Fibroblast of lung (primary cell): Measurements from ENCODE around the gene LORICRIN. TPM values are rescaled to one million over a fixed set of nuclear protein-coding genes. Genes with fewer than 3 reads are reported as not detected.
A peak's percentile ranks its signal among the peaks of the same experiment; 100 is the strongest.

Experiments
- DNase-seq, 2 donors: peaks; one replicate each; pipeline versions ENCODE4 v3.0.0 to v3.0.0-alpha.2; 2010; ENCODE audit warnings: low read depth in 2 of 2
- H2AFZ ChIP-seq: 2 replicates; pipeline ENCODE4 v1.5.1; 2012; ENCODE audit warnings: low read length, control low read depth, inconsistent platforms
- H3K27ac ChIP-seq: 2 replicates; pipeline ENCODE4 v1.5.1; 2011; ENCODE audit warnings: low read length, control low read depth; ENCODE audit not compliant: insufficient read depth
- H3K27me3 ChIP-seq: 2 replicates; pipeline ENCODE4 v1.5.1; 2011; ENCODE audit warnings: mild to moderate bottlenecking, low read length; ENCODE audit not compliant: control insufficient read depth, insufficient read depth
- H3K36me3 ChIP-seq: 2 replicates; pipeline ENCODE4 v1.5.1; 2011; ENCODE audit warnings: low read length; ENCODE audit not compliant: control insufficient read depth, insufficient read depth
- H3K4me1 ChIP-seq: 2 replicates; pipeline ENCODE4 v1.5.1; 2011; ENCODE audit warnings: low read length; ENCODE audit not compliant: control insufficient read depth, insufficient read depth; ENCODE audit errors: extremely low read depth
- H3K4me2 ChIP-seq: 2 replicates; pipeline ENCODE4 v1.5.1; 2011; ENCODE audit warnings: low read length, control low read depth; ENCODE audit not compliant: insufficient read depth; ENCODE audit errors: extremely low read depth
- H3K4me3 ChIP-seq, 4 experiments: fragments of 200-600 bp in 1 of 4; sonication (generic) in 1 of 4; replicated peaks in 1 of 4; 2 replicates each; pipeline ENCODE4 v1.5.1; 2011 to 2016; ENCODE audit warnings: low read length in 4 of 4, low read depth in 3 of 4, mild to moderate bottlenecking in 3 of 4, control low read depth in 2 of 4, inconsistent platforms in 1 of 4, mixed read lengths in 1 of 4; ENCODE audit not compliant: insufficient read depth in 1 of 4; ENCODE audit errors: control extremely low read depth in 1 of 4
- H3K79me2 ChIP-seq: 2 replicates; pipeline ENCODE4 v1.5.1; 2012; ENCODE audit warnings: mild to moderate bottlenecking, low read length, inconsistent platforms; ENCODE audit not compliant: control insufficient read depth, insufficient read depth
- H3K9ac ChIP-seq: 2 replicates; pipeline ENCODE4 v1.5.1; 2011; ENCODE audit warnings: mild to moderate bottlenecking, low read length, control low read depth; ENCODE audit not compliant: insufficient read depth
- H3K9me3 ChIP-seq: 2 replicates; pipeline ENCODE4 v1.5.1; 2012; ENCODE audit warnings: low read depth, low read length; ENCODE audit not compliant: control insufficient read depth, insufficient read depth
- H4K20me1 ChIP-seq: 2 replicates; pipeline ENCODE4 v1.5.1; 2011; ENCODE audit warnings: low read length; ENCODE audit not compliant: control insufficient read depth, insufficient read depth; ENCODE audit errors: extremely low read depth
- EZH2 ChIP-seq: IDR thresholded peaks from 2 replicates; pipeline ENCODE4 v1.5.1; 2012; ENCODE audit warnings: low read length, control low read depth, mild to moderate bottlenecking; ENCODE audit errors: missing control alignments
- polyA plus RNA-seq, 2 donors: library from polyadenylated mRNA; depleted of rRNA in 1 of 2; stranded (reverse) in 1 of 2; unstranded in 1 of 2; fragments of >200 nt; gene quantifications; 2 replicates each; pipeline ENCODE4 v1.2.1, GENCODE V29; 2011 to 2012; ENCODE audit warnings: missing spikeins in 1 of 2
- total RNA-seq: library from RNA; depleted of rRNA; stranded (reverse); fragments of >200 nt; gene quantifications from 2 replicates; pipeline ENCODE4 v1.2.1, GENCODE V29; 2014
- TF ChIP-seq, protein P1 (sequence below), 2 donors: IDR thresholded peaks in 1 of 2; conservative IDR thresholded peaks in 1 of 2; 1 replicate in 1 of 2; 2 replicates in 1 of 2; pipeline ENCODE4 v1.5.1; 2011 to 2012; ENCODE audit warnings: low read length in 2 of 2, control low read depth in 1 of 2, inconsistent platforms in 1 of 2, low read depth in 1 of 2, mild to moderate bottlenecking in 1 of 2

Gene LORICRIN
- total and polyA plus RNA-seq, 2 donors (not counting 1 experiment from before 2014, with no cell fraction given), result not detected

DNA sequence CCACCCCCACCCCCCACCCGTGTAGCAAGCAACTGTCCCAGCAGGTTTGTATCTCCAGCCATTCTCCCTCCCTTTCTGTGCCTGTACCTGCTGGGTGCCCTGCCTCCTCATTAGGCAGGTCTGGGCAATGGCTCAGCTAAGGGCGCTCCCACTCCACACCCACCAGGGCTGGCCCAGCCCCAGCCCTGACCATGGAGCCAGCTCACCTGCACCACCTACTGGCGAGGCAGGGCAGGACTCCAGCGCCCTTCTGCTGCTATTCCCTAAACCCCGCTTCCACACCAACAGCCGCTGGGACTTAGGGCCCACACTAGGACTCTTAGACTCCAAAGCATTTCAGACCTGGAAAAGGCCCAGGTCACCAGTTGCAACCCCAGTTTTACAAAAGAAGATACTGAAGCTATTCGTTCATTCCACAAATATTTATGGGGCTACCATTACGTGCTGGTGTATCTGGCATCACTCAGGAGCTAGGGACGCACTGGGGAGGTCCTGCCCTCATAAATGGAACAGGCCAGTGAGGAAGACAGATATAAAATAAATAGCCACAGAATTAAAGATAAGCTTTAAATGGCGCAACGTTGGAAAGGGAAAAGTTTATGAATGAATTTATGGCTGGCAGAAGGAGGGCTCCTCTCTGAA, 29.3 kb downstream of the LORICRIN start:
- no peak for DNase-seq
- H3K79me2 ChIP-seq, result no peaks in the 10 kb centered on the region
- H3K4me2 ChIP-seq, result no peak overlapping the region
- H3K4me3 ChIP-seq, result no peak overlapping the region
- TF ChIP-seq, protein P1, sequence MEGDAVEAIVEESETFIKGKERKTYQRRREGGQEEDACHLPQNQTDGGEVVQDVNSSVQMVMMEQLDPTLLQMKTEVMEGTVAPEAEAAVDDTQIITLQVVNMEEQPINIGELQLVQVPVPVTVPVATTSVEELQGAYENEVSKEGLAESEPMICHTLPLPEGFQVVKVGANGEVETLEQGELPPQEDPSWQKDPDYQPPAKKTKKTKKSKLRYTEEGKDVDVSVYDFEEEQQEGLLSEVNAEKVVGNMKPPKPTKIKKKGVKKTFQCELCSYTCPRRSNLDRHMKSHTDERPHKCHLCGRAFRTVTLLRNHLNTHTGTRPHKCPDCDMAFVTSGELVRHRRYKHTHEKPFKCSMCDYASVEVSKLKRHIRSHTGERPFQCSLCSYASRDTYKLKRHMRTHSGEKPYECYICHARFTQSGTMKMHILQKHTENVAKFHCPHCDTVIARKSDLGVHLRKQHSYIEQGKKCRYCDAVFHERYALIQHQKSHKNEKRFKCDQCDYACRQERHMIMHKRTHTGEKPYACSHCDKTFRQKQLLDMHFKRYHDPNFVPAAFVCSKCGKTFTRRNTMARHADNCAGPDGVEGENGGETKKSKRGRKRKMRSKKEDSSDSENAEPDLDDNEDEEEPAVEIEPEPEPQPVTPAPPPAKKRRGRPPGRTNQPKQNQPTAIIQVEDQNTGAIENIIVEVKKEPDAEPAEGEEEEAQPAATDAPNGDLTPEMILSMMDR (conservative IDR thresholded peaks at IDR 0.05 in 1 of 2, IDR thresholded peaks at IDR 0.05 in 1 of 2; ENCODE audit: low read depth in 1 of 2, low read length in 2 of 2), result peak; percentile 12 to 16
- TF ChIP-seq EZH2, result no peak
- no peaks in the 10 kb centered on the region for H4K20me1 ChIP-seq
- H3K4me1 ChIP-seq, result no peaks in the 10 kb centered on the region
- no peaks in the 10 kb centered on the region for H3K36me3 ChIP-seq
- no peak overlapping the region for H3K27ac ChIP-seq
- H3K9ac ChIP-seq, result no peak overlapping the region
- no peaks in the 10 kb centered on the region for H3K9me3 ChIP-seq
- H2AFZ ChIP-seq, result no peak overlapping the region
- H3K27me3 ChIP-seq, result no peaks in the 10 kb centered on the region

DNA sequence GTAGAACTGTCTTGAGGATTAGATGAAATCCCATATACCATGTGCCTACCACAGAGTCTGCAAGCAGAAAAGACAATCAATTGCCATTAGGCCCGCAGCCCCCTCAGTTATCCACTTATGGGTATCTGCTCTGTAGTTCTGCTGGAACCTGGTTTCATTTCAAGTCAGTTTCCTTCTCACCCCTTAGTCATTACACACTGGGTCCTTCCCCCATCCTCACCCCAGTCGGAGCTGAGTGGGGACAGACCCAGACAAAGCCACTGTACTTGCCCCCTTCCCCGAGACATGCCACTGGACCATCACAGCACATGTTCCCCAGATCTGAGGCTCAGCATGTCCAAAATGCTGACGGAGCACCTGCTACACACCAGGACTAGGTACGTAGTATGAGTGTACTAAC, 32.0 kb downstream of the LORICRIN start:
- TF ChIP-seq, protein P1 (conservative IDR thresholded peaks at IDR 0.05 in 1 of 2, IDR thresholded peaks at IDR 0.05 in 1 of 2; ENCODE audit: low read depth in 1 of 2, low read length in 2 of 2), result no peak
- TF ChIP-seq EZH2, result no peak
- Histone ChIP-seq H3K36me3 (no peaks in the 10 kb centered on the region), H3K4me1 (no peaks in the 10 kb centered on the region), H3K4me2 (no peak overlapping the region), H3K79me2 (no peaks in the 10 kb centered on the region), H4K20me1 (no peaks in the 10 kb centered on the region), H3K4me3 (no peak overlapping the region), H3K9me3 (no peaks in the 10 kb centered on the region), H3K27me3 (no peaks in the 10 kb centered on the region), H3K27ac (no peak overlapping the region), H3K9ac (no peak overlapping the region), H2AFZ (no peak overlapping the region)
- no peak for DNase-seq

DNA sequence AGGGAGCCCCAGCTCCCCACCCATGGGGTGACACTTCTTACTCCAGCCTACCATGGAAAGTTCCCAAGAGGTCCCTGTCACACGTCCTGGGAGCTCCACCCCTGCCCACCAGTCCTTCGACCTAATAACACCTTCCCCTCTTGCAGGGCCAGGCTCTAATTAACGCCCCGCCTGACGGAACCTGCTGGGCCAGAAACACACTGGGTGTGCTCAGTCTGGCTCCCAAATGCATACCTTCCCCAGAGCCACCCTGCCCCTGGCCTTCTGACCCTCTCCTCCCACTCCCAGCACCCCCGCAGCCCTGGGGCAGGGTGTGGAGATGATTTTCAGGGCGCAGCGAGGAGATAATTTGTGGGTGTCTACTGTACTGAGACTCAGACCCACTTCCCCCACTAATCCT, 32.7 kb downstream of the LORICRIN start:
- TF ChIP-seq EZH2, result no peak
- TF ChIP-seq, protein P1 (conservative IDR thresholded peaks at IDR 0.05 in 1 of 2, IDR thresholded peaks at IDR 0.05 in 1 of 2; ENCODE audit: low read depth in 1 of 2, low read length in 2 of 2), result no peak
- Histone ChIP-seq H2AFZ (no peak overlapping the region), H3K27ac (no peak overlapping the region), H3K9ac (no peak overlapping the region), H3K9me3 (no peaks in the 10 kb centered on the region), H3K79me2 (no peaks in the 10 kb centered on the region), H3K36me3 (no peaks in the 10 kb centered on the region), H4K20me1 (no peaks in the 10 kb centered on the region), H3K27me3 (no peaks in the 10 kb centered on the region), H3K4me3 (no peak overlapping the region), H3K4me1 (no peaks in the 10 kb centered on the region), H3K4me2 (no peak overlapping the region)
- no peak for DNase-seq
